ENCODE results near the gene SF1.

SF1 gene

DNA sequence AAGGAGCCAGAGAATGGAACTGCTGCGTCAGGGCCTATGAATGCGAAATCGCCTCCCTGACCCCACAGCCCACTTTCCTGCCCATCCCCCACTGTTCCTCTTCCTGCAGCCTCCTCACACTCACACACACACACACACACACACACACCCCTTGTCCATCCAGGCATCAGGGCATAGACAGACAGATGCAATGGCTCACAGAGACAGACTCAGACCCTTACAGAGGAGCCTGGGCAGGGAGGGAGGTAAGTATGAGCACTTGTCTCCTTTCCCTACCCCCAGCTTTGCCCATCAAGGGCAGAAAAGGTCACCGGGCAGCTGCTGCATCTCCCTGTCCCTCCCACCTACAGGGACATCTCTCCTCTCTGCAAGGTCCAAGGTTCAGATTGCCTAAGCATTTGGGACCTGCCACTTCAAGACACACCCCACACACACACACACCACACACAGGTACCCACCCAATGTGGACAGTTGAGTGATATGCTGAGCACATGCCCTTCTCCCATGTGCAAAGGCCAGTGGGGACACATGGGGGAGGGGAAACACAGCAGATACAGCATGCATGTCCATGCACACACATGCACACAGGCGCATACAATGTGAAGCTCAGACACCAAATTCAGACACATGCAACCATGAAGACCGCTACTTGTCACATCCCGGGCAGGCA lies 53.3 kb downstream of the SF1 start:
- DNase-seq (ENCODE audit: low read depth in 2 of 2), result no peak

DNA sequence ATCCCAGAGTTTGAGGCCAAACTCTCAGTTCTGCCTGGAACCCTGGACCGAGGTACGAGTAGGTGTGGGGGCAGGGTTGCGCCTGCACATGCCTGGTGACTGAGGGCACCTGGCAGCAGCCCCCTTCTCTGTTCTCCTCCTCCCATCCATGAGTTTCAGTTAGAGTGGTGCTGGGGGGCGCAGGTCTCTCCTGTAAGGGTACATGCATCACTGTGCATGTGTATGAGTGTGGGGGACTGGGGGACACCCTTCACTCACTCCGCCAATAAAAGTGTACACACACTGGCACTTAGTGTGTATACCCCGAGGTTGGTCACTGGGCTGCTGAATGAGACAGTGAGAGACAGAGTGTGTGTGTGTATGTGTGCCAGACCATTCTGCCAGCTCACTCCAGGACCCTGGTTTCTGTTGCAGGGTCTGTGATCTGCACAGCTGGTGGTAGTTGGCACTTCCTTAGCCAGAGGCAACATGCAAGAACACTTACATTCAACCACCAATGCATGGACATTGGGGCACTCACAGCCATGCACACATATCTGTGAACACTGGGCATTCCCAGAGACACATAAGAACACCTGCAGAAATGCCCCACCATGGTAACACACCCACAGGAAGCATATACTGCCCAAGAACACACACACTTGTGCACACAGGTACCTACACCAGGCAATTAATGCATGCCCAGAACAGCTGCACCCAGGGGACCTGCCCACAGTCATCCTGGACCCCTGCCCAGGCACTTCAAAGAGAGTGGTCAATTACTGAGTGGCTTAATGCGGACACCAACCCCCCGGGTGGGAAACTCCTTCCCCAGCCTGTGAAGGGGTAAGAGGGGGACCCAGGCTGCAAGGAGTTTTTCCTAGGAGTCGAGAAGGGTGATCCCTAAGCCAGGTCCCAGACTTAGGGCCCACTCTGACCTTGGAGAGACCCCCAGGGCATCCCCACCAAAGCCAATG lies 54.2 kb downstream of the SF1 start:
- DNase-seq (ENCODE audit: low read depth in 2 of 2), result no peak

DNA sequence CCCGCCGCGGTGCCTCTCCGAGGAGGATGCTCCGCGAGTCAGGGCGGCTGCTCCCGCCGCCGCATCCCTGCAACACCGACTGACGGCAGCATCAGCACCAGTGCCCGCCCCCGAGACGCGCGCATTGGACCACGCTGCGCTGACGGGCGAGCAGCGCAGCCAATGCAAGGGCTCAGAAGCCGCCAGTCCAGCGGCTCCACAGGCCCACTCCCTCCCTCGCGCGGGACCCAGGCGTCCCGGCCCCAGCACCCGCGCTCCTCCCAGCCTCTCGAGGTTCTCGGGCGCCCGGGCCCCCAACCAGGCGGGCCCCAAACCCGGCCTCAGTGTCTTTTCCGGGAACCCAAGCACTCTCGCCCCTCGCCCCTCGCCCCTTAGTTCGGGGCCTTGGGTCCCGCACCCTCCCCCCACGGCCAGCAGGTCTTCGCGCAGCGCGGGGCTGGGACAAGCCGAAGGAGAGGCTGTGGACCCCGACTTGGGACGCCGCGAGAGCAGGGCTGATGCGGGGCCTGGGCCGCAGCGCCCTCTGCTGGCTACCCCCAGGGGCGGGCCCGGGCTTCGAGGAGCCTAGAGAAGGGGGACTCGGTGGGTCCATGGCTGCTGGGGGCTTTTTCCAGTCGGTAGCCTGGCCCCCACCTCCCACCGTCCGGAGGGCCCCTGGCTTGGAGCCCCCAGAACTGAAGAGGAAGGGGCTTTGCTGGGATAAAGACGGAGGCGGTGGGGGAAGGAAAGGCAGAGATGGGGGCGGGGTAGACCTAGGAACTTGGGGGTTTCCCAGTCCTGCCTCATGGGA lies 55.0 kb downstream of the SF1 start, which contains the start of gene NRXN2:
TSS of gene NRXN2 (minus strand) at position 81 of the 790 bp plus-strand sequence. CDS start 9,498 bp downstream, outside the sequence.
- peak; percentile 30 to 36 for DNase-seq (ENCODE audit: low read depth in 2 of 2)

DNA sequence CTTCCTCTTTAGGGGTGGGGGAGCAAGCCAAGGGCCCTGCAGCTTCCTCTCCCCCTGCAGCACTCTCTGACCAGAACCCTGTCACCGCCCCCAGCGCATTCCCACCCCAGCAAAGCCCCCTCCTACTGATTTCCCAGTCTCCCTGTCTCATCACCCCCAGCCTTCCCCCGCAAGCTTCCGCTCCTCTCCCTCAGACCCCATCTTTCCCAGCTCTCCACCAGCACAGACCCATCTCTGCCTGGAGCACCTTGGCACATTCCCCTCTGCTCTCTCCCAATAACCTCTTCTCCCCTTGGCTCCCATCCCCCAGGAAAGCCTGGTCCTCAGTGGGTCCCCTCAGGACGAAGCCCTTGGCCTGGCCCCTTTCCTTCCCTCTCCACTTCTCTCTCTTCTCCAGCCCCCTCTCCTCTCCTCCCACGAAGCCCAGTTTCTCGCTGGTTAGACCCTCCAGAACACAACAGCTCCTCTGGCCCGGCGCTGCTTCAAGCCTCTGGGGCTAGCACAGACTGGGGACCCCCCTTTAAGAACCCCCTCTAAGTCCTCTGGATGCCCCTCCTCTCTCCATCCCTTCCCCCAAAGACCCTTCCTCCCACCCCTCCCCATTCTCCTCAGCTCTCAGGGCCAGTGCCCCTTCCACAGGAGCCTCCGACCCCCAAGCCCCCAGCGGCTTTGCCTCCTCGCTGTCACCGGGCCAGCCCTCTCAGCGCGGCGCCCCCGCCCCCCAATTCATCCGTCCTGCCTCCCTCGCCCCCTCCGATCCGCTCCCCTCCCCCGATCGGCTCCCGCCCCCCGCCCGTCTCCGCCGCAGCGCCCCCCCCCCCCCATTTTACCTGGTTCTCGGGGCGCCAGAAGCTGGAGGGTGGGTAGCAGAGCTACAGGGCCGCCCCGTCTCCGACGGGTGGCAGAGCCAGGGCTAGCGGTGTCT lies 55.9 kb downstream of the SF1 start:
- DNase-seq (ENCODE audit: low read depth in 2 of 2), result no peak

DNA sequence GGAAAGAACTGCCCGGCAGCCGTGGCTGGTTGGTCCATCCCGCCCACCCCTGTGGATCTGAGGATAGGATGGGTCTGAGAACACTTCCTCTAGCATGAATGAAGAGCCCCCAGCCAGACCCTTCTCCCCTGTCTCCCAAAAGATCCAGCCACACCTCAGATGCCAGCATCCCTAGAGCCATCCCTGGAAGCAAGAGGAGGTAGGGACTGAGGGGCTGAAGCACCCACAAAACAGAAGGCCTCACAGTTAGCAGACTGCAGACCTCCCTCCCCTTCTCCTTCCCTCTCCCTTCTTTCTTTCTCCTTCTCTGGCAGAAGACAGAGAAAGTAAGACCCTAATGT lies 57.0 kb downstream of the SF1 start:
- DNase-seq (ENCODE audit: low read depth in 2 of 2), result no peak

DNA sequence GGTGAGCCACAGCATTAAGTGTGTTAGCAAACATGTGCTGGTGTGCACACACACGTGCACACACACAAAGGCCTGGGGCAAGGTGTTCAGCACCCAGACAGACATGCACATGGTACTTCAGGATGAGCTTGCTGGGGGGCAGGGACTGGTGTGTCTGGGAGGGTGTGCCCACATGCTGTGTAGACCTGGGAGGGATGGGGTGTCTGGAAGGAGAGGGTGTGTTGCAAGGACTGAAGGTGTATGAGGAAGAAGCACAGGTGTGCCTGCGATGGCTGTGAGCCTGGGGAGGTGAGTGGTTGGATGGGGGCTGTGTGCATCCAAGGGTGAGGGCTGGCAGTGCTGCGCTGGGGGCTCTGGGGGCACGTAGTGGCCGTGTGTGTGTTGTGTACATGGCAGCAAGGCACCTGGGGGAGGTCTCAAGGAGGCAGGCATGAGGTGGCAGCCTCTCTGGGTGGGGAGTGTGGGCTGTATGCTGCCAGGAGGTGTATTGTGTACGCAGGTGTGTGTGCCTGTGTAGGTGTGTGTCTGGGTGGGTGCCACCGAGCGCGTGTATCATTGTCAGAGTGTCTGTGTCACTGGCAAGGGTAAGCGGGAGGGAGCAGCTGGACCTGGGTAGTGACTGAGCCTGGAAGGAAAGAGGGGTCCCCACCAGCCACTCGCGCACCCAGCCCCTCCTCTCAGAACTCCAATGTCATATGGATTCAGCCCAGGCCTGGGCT lies 57.5 kb downstream of the SF1 start:
- DNase-seq (ENCODE audit: low read depth in 2 of 2), result no peak

DNA sequence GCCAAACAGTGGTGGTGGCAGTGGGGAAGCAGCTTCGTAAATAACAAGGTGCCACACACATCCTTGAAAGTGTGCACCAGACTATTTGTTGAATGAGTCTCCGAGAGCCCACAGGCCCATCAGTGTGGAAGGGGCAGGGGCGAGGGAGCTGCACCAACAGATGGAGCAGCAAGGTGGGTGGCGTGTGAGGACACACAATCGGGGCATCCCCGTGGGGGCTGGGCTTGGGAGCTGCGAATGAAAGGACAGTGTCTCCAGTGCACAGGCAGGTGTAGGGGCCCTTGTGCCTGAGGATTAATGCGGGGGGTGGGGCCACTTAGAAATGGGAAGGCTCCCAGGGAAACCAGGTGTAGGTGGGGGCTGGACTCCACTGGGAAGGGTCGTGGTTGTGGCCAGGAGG lies 58.2 kb downstream of the SF1 start:
- DNase-seq (ENCODE audit: low read depth in 2 of 2), result no peak

DNA sequence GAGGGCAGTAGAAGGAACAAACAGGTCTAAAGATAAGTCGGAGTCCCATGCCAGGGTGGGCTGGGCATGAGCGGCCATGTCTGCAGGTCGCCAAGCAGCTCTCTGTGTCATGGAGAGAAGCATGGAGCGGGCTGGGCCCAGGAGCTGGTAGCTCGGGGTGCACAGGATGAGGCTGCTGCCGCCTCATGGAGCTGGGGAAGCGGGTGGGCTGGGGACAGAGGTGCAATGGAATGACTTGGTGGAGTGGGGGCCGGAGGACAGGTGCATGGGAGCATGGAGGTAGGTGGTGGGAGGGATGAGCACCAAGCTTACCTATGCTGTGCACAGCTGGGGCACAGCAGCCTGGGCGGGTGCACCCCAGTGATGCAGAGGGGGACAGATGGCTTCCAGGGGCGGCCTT lies 58.9 kb downstream of the SF1 start:
- DNase-seq (ENCODE audit: low read depth in 2 of 2), result no peak

DNA sequence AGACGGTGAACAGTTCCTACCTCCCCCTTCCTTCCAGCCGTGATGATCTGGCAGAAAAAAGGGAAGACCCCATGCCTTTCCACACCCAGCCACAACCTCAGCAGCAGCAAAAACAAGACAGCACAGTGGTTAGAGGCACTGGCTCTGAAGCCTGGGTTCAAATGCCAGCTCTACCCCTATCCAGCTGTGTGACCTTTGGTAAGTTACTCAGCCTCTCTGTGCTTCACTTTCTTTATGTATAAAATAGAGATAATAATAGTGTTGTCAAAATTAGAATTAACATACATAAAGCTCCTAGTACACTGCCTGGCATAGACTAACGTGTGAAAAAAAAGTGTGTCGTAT lies 59.6 kb downstream of the SF1 start:
- DNase-seq (ENCODE audit: low read depth in 2 of 2), result no peak

DNA sequence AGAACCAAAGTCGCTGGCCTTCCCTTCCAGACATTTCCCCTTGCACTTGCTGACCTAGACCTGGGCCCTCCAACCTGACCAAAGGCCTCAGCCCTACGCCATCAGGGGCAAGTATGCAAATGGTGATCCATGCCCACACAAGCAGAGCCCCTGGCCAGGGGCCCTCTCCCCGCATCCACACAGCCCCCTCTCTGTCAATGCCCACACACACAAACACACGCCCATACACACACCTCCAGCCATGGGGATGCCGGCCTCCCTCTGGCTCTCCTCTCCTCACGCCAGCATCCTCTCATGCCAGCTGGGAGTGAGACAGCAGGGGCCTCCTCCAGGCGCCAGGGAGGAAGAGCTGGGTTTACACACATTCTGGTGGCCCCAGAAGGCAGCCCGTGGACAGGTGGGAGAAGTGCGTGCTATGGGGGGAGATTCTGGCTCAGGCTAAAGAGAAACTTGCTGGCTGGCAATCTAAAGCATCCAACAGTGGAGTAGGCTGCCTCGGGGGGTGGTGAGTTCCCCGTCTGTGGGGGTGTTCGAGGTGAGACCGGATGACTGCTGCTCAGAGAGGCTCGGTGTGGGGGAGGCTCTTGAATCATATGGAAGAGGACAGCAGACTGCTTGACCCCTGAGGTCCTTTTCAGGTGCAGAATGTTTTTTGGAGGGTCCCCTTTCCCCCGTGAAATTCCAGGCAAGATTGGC lies 60.1 kb downstream of the SF1 start:
- no peak for DNase-seq (ENCODE audit: low read depth in 2 of 2)

DNA sequence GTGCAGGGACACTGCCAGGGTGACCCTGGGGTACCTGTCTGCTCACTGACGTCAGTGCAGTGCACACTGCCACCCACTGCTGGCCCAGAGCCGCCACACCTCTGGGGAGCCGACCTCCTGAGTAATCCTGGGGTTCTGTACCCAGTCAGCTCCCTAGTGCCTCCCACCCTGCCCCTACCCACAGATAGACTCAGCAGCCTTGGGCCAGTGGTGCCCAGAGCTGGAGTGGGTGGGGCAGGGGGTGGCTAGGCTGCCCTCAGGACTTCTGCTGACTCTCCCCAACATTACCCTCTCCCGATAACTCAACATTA lies 61.1 kb downstream of the SF1 start:
- DNase-seq (ENCODE audit: low read depth in 2 of 2), result no peak

DNA sequence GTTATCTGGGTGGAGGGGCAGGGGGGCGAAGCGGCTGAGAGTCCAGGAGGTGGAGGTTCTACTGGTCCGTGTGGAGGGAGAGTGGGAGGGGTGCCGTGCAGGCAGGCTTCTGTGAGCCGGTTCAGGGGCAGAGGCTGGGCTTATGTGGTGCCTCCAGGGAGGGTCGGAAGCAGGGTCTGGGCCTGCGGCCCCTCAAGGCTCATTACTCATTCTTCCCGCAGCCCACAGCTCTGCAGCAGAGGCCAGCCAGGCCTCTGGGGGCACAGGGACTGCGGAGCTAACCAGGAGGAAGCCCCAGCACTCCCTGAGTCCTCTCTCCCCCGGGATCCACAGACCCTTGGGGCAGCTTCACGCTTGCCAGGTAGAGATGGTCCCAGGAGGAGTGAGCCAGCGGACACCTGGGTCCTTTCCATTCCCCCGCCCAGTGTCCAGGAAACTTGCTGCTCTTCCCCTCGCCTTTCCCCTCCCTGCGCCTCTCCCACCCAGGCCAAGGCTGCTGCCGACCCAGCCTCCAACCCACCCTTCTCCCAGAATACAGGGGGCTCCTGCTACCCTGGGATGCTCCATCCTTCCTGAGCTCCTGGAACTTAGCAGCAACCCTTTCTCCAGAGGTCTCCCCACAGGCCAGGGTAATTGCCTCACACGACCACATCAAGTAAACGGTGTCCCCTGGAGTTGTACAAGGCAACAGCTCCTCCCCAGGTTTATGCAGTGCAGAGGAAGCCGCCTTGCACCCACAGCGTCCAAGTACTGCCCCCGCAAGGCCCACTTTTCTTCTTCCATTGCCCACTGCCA lies 61.7 kb downstream of the SF1 start:
- no peak for DNase-seq (ENCODE audit: low read depth in 2 of 2)

DNA sequence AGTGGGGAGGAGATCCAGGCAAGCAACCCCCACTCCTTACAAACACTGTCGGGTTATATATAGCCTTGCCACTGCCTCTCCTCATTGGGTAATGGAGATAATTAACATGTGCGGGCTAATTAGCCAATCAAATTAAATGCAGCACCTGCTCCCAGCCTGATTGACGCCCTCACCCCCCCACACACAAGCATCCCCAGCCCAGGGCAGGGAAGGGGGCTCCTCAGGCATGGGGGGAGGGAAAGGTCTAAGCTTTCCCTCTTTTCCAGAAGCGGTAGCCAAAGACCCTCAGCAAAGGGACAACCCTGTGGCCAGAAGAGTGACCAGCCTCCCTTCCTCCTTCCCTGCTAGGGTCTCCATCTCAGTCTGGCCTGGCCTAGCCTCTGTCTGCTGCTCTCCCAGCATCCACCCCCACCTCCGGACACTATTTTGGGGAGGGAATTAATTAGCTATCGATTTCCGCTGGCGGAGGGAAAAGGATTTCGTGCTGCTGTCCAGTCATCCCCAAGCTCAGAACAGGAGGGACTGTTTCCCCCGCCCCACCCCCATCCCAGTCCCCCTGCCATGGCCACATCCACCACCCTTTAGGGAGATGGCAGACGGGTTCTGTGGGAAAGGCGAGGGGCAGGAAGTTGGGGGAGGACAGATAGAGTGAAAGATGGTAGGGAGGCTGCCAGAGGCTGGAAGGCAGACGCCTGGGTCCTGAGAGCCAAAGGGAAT lies 62.4 kb downstream of the SF1 start:
- no peak for DNase-seq (ENCODE audit: low read depth in 2 of 2)

DNA sequence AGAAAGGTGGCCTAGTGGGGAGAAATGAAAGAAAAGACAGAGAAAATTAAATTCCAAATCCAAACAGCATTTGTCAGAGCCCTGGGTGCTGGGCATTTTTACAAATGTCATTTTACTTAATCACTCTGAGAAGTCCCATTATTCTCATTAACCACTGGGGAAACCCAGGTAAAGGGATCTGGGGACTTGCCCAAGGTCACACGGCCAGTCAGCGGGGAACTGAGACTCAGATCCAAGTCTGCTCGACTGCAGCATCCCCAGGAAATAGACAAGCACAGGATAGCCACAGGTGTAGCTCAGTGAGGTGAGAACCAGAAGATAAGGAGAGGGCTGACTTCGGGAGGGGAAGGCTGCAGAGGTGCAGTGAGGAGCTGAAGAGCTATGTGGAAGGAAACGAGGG lies 63.2 kb downstream of the SF1 start:
- DNase-seq (ENCODE audit: low read depth in 2 of 2), result no peak

DNA sequence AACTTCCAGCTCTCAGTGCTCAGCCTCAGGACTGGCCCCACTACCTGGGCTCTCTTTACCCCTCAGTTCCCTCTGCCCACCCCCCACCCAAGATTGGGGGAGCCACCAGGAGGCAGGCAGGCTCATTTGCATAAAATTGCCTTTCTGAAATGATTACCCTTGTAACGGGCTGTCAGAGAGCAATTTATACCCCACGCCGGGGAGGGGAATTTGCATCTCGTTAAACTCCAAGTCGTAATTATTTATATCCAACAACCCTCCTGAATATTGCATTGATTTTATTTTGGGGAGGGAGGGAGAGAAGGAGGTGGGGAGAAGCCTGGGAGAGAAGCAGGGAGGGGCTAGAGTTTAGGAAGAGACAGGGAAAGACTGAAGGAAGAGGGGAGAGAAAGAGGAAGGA lies 63.7 kb downstream of the SF1 start:
- DNase-seq (ENCODE audit: low read depth in 2 of 2), result no peak

Measured in fibroblast of skin of left biceps (primary cell).